Neural progenitor cell (in vitro differentiated cells): ENCODE data around the gene KEL. TPM values are rescaled to one million over a fixed set of nuclear protein-coding genes. Genes with fewer than 3 reads are reported as not detected.

ENCODE experiments used
- DNase-seq: peaks from one replicate; pipeline ENCODE4 v3.0.0-alpha.2; 2016; ENCODE audit warnings: low spot score
- H2AFZ ChIP-seq: fragments of 200-600 bp; sonication (generic); replicated peaks from 2 replicates; pipeline ENCODE4 v1.6.1; 2016; ENCODE audit warnings: antibody characterized with exemption
- H3F3A ChIP-seq: fragments of 200-600 bp; sonication (generic); 2 replicates; pipeline ENCODE4 v1.6.1; 2016; ENCODE audit warnings: antibody characterized with exemption, low read depth
- H3K27ac ChIP-seq: fragments of 200-600 bp; sonication (generic); 2 replicates; pipeline ENCODE4 v1.5.1; 2016; ENCODE audit warnings: mild to moderate bottlenecking
- H3K27me3 ChIP-seq: fragments of 200-600 bp; sonication (generic); 2 replicates; pipeline ENCODE4 v1.6.1; 2016; ENCODE audit warnings: mild to moderate bottlenecking, moderate library complexity
- H3K36me3 ChIP-seq: fragments of 200-600 bp; sonication (generic); 2 replicates; pipeline ENCODE4 v1.5.1; 2016
- H3K4me1 ChIP-seq: fragments of 200-600 bp; sonication (generic); 2 replicates; pipeline ENCODE4 v1.6.1; 2016; ENCODE audit warnings: mixed run types
- H3K4me2 ChIP-seq: fragments of 200-600 bp; sonication (generic); 2 replicates; pipeline ENCODE4 v1.6.1; 2016
- H3K4me3 ChIP-seq: fragments of 200-600 bp; sonication (generic); 2 replicates; pipeline ENCODE4 v1.5.1; 2016
- H3K79me2 ChIP-seq: fragments of 200-600 bp; sonication (generic); 2 replicates; pipeline ENCODE4 v1.6.1; 2016; ENCODE audit warnings: low read depth
- H3K9ac ChIP-seq: fragments of 200-600 bp; sonication (generic); 2 replicates; pipeline ENCODE4 v1.6.1; 2016
- H3K9me3 ChIP-seq: fragments of 200-600 bp; sonication (generic); 2 replicates; pipeline ENCODE4 v1.5.1; 2016; ENCODE audit warnings: low read depth
- H4K20me1 ChIP-seq: fragments of 200-600 bp; sonication (generic); 2 replicates; pipeline ENCODE4 v1.6.1; 2016; ENCODE audit warnings: low read depth
- H3K27ac Mint-ChIP-seq: 3 replicates; pipeline ENCODE4 v1.8.0; 2021; ENCODE audit warnings: mixed read lengths
- H3K27me3 Mint-ChIP-seq: 2 replicates; pipeline ENCODE4 v1.8.0; 2022; ENCODE audit warnings: low read depth, mild to moderate bottlenecking, inconsistent platforms, moderate library complexity, mixed read lengths; ENCODE audit not compliant: insufficient read depth
- H3K36me3 Mint-ChIP-seq: 3 replicates; pipeline ENCODE4 v1.8.0; 2021; ENCODE audit warnings: mixed read lengths
- H3K4me1 Mint-ChIP-seq: 3 replicates; pipeline ENCODE4 v1.8.0; 2021; ENCODE audit warnings: mixed read lengths
- H3K4me3 Mint-ChIP-seq: 3 replicates; pipeline ENCODE4 v1.8.0; 2021; ENCODE audit warnings: mild to moderate bottlenecking, moderate library complexity, mixed read lengths
- H3K9me3 Mint-ChIP-seq: 3 replicates; pipeline ENCODE4 v1.8.0; 2020; ENCODE audit warnings: mixed read lengths
- EZH2 ChIP-seq: fragments of 200-600 bp; sonication (generic); IDR thresholded peaks from 2 replicates; pipeline ENCODE4 v1.6.1; 2017; ENCODE audit warnings: antibody characterized with exemption, mild to moderate bottlenecking, moderate library complexity
- EZH2phosphoT487 ChIP-seq: fragments of 200-600 bp; sonication (generic); IDR thresholded peaks from 2 replicates; pipeline ENCODE4 v1.6.1; 2017; ENCODE audit warnings: antibody characterized with exemption
- total RNA-seq: library from RNA; depleted of rRNA; stranded (reverse); fragments of >200 nt; gene quantifications from 2 replicates; pipeline ENCODE4 v1.2.3, GENCODE V29; 2015; ENCODE audit warnings: low replicate concordance
- TF ChIP-seq, protein P1 (sequence below): fragments of 200-600 bp; sonication (generic); IDR thresholded peaks from 2 replicates; pipeline ENCODE4 v1.5.1; 2017; ENCODE audit warnings: antibody characterized with exemption, mild to moderate bottlenecking

The KEL gene
- total RNA-seq, 1 donor from 2014 or later = not detected

DNA sequence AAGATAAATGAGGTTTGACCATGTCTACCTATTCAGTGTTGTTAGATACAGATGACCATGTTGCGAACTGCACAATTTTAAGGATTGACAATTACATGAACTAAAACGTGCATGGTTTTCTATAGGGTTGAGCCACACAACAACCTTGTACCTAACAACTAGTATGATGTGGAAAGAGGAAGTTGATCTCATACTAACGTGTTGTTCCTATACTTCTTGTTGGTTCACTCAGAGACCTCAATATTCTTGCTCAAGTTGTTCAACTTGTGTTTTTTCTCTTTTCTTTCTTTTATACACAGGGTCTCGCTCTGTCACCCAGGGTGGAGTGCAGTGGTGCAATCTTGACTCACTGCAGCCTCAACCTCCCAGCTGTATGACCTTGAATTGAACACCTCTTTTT lies 6.1 kb upstream of the KEL start:
- no peaks in the 10 kb centered on the region for H3K27me3 ChIP-seq
- no peaks in the 10 kb centered on the region for H3K79me2 ChIP-seq
- H3K4me1 ChIP-seq = peaks cover 4% of the 10 kb centered on the region
- TF ChIP-seq EZH2 (no peak), EZH2phosphoT487 (no peak)
- TF ChIP-seq, protein P1, sequence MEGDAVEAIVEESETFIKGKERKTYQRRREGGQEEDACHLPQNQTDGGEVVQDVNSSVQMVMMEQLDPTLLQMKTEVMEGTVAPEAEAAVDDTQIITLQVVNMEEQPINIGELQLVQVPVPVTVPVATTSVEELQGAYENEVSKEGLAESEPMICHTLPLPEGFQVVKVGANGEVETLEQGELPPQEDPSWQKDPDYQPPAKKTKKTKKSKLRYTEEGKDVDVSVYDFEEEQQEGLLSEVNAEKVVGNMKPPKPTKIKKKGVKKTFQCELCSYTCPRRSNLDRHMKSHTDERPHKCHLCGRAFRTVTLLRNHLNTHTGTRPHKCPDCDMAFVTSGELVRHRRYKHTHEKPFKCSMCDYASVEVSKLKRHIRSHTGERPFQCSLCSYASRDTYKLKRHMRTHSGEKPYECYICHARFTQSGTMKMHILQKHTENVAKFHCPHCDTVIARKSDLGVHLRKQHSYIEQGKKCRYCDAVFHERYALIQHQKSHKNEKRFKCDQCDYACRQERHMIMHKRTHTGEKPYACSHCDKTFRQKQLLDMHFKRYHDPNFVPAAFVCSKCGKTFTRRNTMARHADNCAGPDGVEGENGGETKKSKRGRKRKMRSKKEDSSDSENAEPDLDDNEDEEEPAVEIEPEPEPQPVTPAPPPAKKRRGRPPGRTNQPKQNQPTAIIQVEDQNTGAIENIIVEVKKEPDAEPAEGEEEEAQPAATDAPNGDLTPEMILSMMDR = no peak
- Mint-ChIP-seq H3K36me3 (no peaks in the 10 kb centered on the region), H3K27ac (no peak overlapping the region), H3K4me1 (peaks cover 6% of the 10 kb centered on the region), H3K4me3 (no peak overlapping the region), H3K9me3 (no peaks in the 10 kb centered on the region), H3K27me3 (peaks cover 3% of the 10 kb centered on the region)
- H4K20me1 ChIP-seq = no peaks in the 10 kb centered on the region
- no peak overlapping the region for H2AFZ ChIP-seq
- H3K36me3 ChIP-seq = no peaks in the 10 kb centered on the region
- H3K27ac ChIP-seq = no peak overlapping the region
- H3K9ac ChIP-seq = no peak overlapping the region
- H3K4me2 ChIP-seq = no peak overlapping the region
- no peak overlapping the region for H3K4me3 ChIP-seq
- peaks cover 2% of the 10 kb centered on the region for H3F3A ChIP-seq
- no peaks in the 10 kb centered on the region for H3K9me3 ChIP-seq
- DNase-seq = no peak

DNA sequence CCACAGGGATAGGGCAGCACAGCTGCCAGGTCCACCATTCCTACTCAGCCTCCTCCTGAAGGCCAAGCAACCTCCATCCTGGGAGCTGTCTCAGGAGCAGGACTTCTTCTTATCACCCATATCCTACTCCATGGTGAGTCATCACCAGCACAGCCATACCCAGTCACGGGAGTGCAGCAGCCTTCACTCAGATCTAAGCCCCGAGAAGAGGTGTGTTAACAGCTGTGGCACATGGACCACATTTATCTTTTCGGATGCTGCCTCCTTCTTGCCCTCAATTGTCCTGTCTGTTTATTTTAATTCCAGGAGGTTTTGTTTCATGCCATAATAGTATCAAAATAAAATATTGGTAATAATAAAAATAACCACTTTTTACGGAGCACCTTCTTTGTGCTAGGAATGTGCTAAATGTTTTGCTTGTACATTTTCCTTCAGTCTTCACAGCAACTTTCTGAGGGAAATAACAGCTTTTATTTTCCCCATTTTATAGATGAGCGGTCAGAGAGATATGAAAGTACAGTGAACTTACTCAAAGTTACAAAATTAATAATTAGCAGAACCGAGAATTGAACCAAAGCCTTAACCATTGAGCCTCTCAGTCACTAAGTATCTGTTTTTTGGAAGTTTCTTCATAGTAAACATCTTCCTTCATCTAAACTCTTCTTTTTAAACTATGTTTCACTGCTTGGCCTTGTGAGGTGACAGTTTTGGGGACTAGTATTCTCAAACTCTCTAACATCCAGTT lies 2.5 kb upstream of the KEL start:
- Mint-ChIP-seq H3K9me3 (no peaks in the 10 kb centered on the region), H3K36me3 (no peaks in the 10 kb centered on the region), H3K27ac (no peak overlapping the region), H3K4me1 (peaks cover 17% of the 10 kb centered on the region), H3K27me3 (peaks cover 5% of the 10 kb centered on the region), H3K4me3 (no peak overlapping the region)
- Histone ChIP-seq H3K36me3 (no peaks in the 10 kb centered on the region), H3K27me3 (no peaks in the 10 kb centered on the region), H3K79me2 (no peaks in the 10 kb centered on the region), H3K4me1 (peaks cover 18% of the 10 kb centered on the region), H2AFZ (no peak overlapping the region), H3K9ac (no peak overlapping the region), H3K4me2 (no peak overlapping the region), H3K9me3 (no peaks in the 10 kb centered on the region), H3F3A (peaks cover 4% of the 10 kb centered on the region), H3K4me3 (no peak overlapping the region), H4K20me1 (no peaks in the 10 kb centered on the region), H3K27ac (no peak overlapping the region)
- TF ChIP-seq EZH2 (no peak), EZH2phosphoT487 (no peak)
- TF ChIP-seq, protein P1 = no peak
- DNase-seq = no peak

DNA sequence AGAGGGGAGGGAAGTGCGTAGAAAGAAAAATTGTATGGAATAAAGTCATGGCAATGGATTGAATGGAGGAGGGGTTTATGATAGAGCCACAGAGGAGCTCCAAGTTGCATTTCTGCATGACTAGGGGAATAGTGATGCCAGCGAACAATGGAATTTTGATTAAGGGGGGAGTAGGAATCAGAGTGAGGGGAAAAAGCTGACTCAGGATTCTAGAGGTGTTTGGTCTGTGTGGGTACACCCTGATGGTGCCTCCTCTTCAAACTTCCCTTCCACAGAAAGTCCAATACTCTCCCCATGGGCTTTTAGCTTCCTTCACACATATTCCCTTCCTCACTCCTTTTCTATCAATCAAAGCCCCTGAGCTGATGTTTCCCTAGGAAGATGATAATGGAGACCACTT lies 1.8 kb upstream of the KEL start:
- no peak overlapping the region for H3K4me3 ChIP-seq
- no peaks in the 10 kb centered on the region for H3K9me3 ChIP-seq
- no peaks in the 10 kb centered on the region for H3K36me3 ChIP-seq
- Mint-ChIP-seq H3K36me3 (no peaks in the 10 kb centered on the region), H3K4me1 (peaks cover 17% of the 10 kb centered on the region), H3K27me3 (peaks cover 5% of the 10 kb centered on the region), H3K4me3 (no peak overlapping the region), H3K27ac (no peak overlapping the region), H3K9me3 (no peaks in the 10 kb centered on the region)
- H3K4me1 ChIP-seq = peaks cover 18% of the 10 kb centered on the region
- H2AFZ ChIP-seq = no peak overlapping the region
- no peak overlapping the region for H3K27ac ChIP-seq
- H4K20me1 ChIP-seq = no peaks in the 10 kb centered on the region
- TF ChIP-seq, protein P1 = no peak
- no peak for TF ChIP-seq EZH2phosphoT487
- no peak for TF ChIP-seq EZH2
- no peak for DNase-seq
- H3K27me3 ChIP-seq = no peaks in the 10 kb centered on the region
- no peaks in the 10 kb centered on the region for H3K79me2 ChIP-seq
- H3K9ac ChIP-seq = no peak overlapping the region
- peaks cover 4% of the 10 kb centered on the region for H3F3A ChIP-seq
- no peak overlapping the region for H3K4me2 ChIP-seq
